Heart left ventricle (tissue), 16 donors: ENCODE data around the gene ADAMTS5. TPM values are rescaled to one million over a fixed set of nuclear protein-coding genes. Genes with fewer than 3 reads are reported as not detected.

Experiments
- ATAC-seq, 4 donors: fragments of 200-7000 bp; cut with Tn5 transposase; one replicate each; pipeline ENCODE4 v1.9.1; 2020 to 2022; ENCODE audit warnings: moderate library complexity in 4 of 4, mild to moderate bottlenecking in 3 of 4, moderate number of reproducible peaks in 1 of 4
- DNase-seq, 5 donors: peaks; one replicate each; pipeline ENCODE4 v3.0.0-alpha.2; 2020
- H3K27ac ChIP-seq, 12 donors: fragments of 200-600 bp; sonication (generic) in 4 of 12; one replicate each; pipeline versions ENCODE4 v1.5.0 to v1.8.0; 2016 to 2022; ENCODE audit warnings: mild to moderate bottlenecking in 2 of 12
- H3K27me3 ChIP-seq, 9 donors: fragments of 200-600 bp; sonication (generic) in 2 of 9; one replicate each; pipeline versions ENCODE4 v1.5.1 to v1.8.0; 2016 to 2022; ENCODE audit warnings: mild to moderate bottlenecking in 3 of 9
- H3K36me3 ChIP-seq, 9 donors: fragments of 200-600 bp; sonication (generic) in 2 of 9; one replicate each; pipeline versions ENCODE4 v1.5.0 to v1.8.0; 2018 to 2022; ENCODE audit warnings: mild to moderate bottlenecking in 2 of 9
- H3K4me1 ChIP-seq, 12 donors: fragments of 200-600 bp; sonication (generic) in 4 of 12; one replicate each; pipeline versions ENCODE4 v1.5.0 to v1.8.0; 2016 to 2022; ENCODE audit warnings: mild to moderate bottlenecking in 3 of 12
- H3K4me3 ChIP-seq, 12 donors: fragments of 200-600 bp; sonication (generic) in 4 of 12; one replicate each; pipeline versions ENCODE4 v1.5.0 to v1.8.0; 2017 to 2022; ENCODE audit warnings: mild to moderate bottlenecking in 9 of 12, moderate library complexity in 4 of 12
- H3K9me3 ChIP-seq, 12 donors: fragments of 200-600 bp; sonication (generic) in 4 of 12; one replicate each; pipeline versions ENCODE4 v1.5.0 to v1.8.0; 2016 to 2022; ENCODE audit warnings: mild to moderate bottlenecking in 1 of 12
- POLR2A ChIP-seq, 2 donors: fragments of 450-650 bp; IDR thresholded peaks; one replicate each; pipeline ENCODE4 v1.6.1; 2017; ENCODE audit warnings: antibody characterized with exemption in 2 of 2, mild to moderate bottlenecking in 2 of 2, moderate library complexity in 2 of 2
- WGBS, 4 donors: extraction: QIAGEN DNeasy Blood & Tissue Kit in 2 of 4; methylation state at CpG; one replicate each; pipeline versions ENCODE4 v1.1.5 to v1.1.7; 2013 to 2018; 5-methylcytosine and 5-hydroxymethylcytosine counted together
- intact Hi-C, 10 donors: fragments of 100-400 bp; cut with DNase I; formaldehyde crosslinking; loops; one replicate each; pipeline versions ENCODE4 v1.11.1 to v1.14.2; 2022
- polyA plus RNA-seq, 2 donors: library from polyadenylated mRNA; stranded (reverse); fragments of 200-250 nt; gene quantifications; one replicate each; pipeline ENCODE4 v1.2.3, GENCODE V29; 2013
- total RNA-seq, 9 donors: library from RNA; depleted of rRNA in 2 of 9; stranded (reverse); fragments of >200 nt in 2 of 9; fragmentation: NEBNext Ultra II Directional in 3 of 9; extraction: Animal tissue kit (Norgen Biotek cat#: 25700) in 3 of 9; gene quantifications; one replicate each; pipeline versions ENCODE4 v1.1.0 to v1.2.4, GENCODE V29; 2016 to 2023
- TF ChIP-seq, protein P1 (sequence below), 12 donors: fragments of 200-600 bp; sonication (generic) in 4 of 12; IDR thresholded peaks; one replicate each; pipeline versions ENCODE4 v1.5.0 to v1.8.0; 2018 to 2022; ENCODE audit warnings: antibody characterized with exemption in 12 of 12, mild to moderate bottlenecking in 5 of 12
- donor health status: ischemic (EF 13 %, LVEDD 7.1; RV severe dilation, severe dysfunction).
- donor health status: healthy with polysubstance abuse.
- donor health status: DM: no; HTN: yes; CAD: no.
- donor health status: DM: no; HTN: no; CAD: no.
- donor health status: ischemic (EF 25% LVEDD 6.9; RV normal size, moderate dysfunction).
- donor health status: ischemic (EF 25% LVEDD 5.7; RV mildly dilated, moderate dysfunction).
- donor health status: healthy.
- donor health status: DM: yes; HTN: yes; CAD: no.
- donor health status: ischemic (EF 35%, LVEDD 5.7; RV mildly dilated, moderate dysfunction).
- donor health status: nonischemic (EF 11% LVEDD 7.7; RV severe dilation, severe dysfunction).
- donor health status: DM: yes; HTN: yes; CAD: no.
- donor health status: PGD.
- donor health status: ischemic (EF 29% LVEDD 5.4; RV normal size, mild dysfunction).
- donor health status: nonischemic (EF 23%, LVEDD 6.1; RV moderate dilation, normal function).

ADAMTS5 gene
- total and polyA plus RNA-seq, 11 donors: 0.98 to 22.7 (median 3.1) TPM

DNA sequence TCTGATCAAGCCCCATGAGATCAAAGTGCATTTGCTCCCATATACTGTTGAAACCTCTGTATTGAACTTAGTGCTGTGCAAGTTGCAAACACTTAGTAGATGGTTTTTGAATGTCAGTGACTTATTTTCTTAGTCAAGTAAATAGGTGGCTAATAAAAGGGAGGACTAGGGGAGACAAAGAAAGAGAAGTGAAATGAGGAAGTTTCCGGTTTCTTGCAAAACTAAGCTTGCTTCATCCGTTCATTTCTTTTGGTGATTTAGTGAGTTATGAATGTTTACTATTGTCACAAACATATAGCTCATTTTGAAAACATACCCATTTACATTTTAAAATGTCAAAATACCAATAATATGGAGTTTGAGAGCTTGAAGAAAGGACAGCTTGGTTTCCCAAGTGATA lies 23.0 kb downstream of the ADAMTS5 start:
- intact Hi-C loops: no loop called here
- TF ChIP-seq POLR2A (IDR thresholded peaks at IDR 0.05): no peak
- TF ChIP-seq, protein P1, sequence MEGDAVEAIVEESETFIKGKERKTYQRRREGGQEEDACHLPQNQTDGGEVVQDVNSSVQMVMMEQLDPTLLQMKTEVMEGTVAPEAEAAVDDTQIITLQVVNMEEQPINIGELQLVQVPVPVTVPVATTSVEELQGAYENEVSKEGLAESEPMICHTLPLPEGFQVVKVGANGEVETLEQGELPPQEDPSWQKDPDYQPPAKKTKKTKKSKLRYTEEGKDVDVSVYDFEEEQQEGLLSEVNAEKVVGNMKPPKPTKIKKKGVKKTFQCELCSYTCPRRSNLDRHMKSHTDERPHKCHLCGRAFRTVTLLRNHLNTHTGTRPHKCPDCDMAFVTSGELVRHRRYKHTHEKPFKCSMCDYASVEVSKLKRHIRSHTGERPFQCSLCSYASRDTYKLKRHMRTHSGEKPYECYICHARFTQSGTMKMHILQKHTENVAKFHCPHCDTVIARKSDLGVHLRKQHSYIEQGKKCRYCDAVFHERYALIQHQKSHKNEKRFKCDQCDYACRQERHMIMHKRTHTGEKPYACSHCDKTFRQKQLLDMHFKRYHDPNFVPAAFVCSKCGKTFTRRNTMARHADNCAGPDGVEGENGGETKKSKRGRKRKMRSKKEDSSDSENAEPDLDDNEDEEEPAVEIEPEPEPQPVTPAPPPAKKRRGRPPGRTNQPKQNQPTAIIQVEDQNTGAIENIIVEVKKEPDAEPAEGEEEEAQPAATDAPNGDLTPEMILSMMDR (IDR thresholded peaks at IDR 0.05): no peak
- Histone ChIP-seq H3K27me3 (no peaks in the 10 kb centered on the region), H3K27ac (no peak overlapping the region), H3K9me3 (no peaks in the 10 kb centered on the region), H3K4me1 (peaks cover 0 to 33% (median 12%) of the 10 kb centered on the region in 12 donors), H3K4me3 (no peak overlapping the region), H3K36me3 (no peaks in the 10 kb centered on the region)
- DNase-seq: no peak
- ATAC-seq: no peak
- 78 to 91% (median 85%) methylated on average over 2 of the region's 2 CpGs for WGBS, 4 donors

DNA sequence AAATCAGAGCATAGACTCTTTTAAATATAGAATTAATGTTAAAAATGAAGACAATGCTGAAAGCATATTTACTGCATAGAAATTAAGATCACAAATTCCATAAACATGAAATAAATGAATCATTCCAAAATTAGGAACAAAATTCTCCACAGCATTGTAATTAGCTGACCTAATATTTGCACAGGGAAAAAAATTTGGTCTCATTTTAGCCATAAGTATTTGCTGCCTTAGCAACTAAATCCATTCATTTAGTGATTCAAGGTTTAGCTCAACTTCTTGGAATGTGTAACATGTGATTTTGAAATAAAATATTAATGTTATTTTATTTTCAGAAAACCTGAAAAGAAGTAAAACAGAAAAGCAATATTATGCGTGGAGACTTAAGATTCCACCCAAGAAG lies 25.5 kb downstream of the ADAMTS5 start:
- WGBS, 4 donors: 79 to 91% (median 89%) methylated on average over 1 of the region's 1 CpG
- no peak for DNase-seq

DNA sequence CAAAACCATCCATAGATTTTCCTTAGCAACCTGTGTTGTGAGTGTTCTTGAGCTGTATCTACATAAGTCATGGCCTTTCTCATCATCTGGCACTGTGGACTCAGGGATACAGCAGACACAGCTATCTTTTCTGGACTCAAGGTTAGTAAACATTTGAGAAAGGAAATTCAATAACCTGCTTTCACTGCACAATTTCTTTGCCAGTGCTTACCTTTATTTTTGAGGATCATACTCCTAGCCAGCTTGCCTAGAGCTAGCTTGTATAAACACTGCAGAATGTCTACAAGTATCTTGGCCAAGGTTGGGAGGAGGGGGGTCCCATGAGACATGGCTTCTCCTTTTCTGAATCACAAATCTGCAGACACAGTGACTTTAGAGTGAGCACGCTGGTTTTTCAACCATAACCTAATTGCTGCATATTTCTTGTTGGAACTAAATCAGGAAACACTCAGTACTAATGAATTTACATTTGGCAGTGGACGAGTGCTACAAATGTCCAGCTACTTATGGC lies 27.2 kb downstream of the ADAMTS5 start:
- TF ChIP-seq, protein P1 (IDR thresholded peaks at IDR 0.05): no peak
- TF ChIP-seq POLR2A (IDR thresholded peaks at IDR 0.05): no peak
- H3K4me1 ChIP-seq: peaks cover 0 to 12% (median 0%) of the 10 kb centered on the region in 12 donors
- WGBS, 4 donors: 63 to 68% (median 65%) methylated on average over 2 of the region's 2 CpGs
- no peak overlapping the region for H3K27ac ChIP-seq
- DNase-seq (peak in 1 of 5 donors; percentile 38), ATAC-seq (peak in 1 of 4 donors; percentile 42)
- intact Hi-C loops: no loop called here
- no peaks in the 10 kb centered on the region for H3K27me3 ChIP-seq
- no peaks in the 10 kb centered on the region for H3K9me3 ChIP-seq
- H3K36me3 ChIP-seq: peaks cover 0 to 2% (median 0%) of the 10 kb centered on the region in 9 donors
- no peak overlapping the region for H3K4me3 ChIP-seq

More for the DNA sequence above, 25.5 kb downstream of the ADAMTS5 start:
- no peak for TF ChIP-seq POLR2A (IDR thresholded peaks at IDR 0.05)
- TF ChIP-seq, protein P1 (IDR thresholded peaks at IDR 0.05): no peak
- H3K36me3 ChIP-seq: no peaks in the 10 kb centered on the region
- peaks cover 0 to 24% (median 10%) of the 10 kb centered on the region in 12 donors for H3K4me1 ChIP-seq
- no peak overlapping the region for H3K27ac ChIP-seq
- no peak for ATAC-seq
- H3K27me3 ChIP-seq: no peaks in the 10 kb centered on the region
- no peak overlapping the region for H3K4me3 ChIP-seq
- H3K9me3 ChIP-seq: no peaks in the 10 kb centered on the region
- intact Hi-C loops: no loop called here

DNA sequence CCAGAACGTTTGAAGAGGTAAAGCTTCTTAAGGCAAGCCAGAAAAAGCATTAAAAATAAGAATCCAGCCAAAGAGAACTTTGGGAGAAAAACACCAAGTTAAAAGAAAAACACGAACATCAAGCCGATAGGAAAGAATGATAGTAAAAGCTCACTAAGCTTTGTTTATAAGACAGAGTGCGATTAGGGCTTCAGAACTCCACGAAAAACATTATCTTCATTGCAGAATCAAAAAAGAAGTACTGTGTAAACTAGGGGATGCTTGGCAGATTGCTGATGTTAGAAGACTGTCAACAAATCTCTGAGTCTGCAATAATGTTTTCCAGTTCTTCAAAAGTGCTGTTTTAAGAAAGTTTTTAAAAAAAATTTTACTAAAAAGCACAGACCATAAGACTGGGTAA lies 30.2 kb downstream of the ADAMTS5 start:
- ATAC-seq: no peak
- DNase-seq: no peak
- peaks cover 0 to 6% (median 0%) of the 10 kb centered on the region in 12 donors for H3K4me1 ChIP-seq
- intact Hi-C loops: no loop called here
- no peaks in the 10 kb centered on the region for H3K9me3 ChIP-seq
- H3K4me3 ChIP-seq: no peak overlapping the region
- TF ChIP-seq, protein P1 (IDR thresholded peaks at IDR 0.05): no peak
- no peak for TF ChIP-seq POLR2A (IDR thresholded peaks at IDR 0.05)
- no peak overlapping the region for H3K27ac ChIP-seq
- WGBS, 4 donors: 61 to 75% (median 68%) methylated on average over 5 of the region's 5 CpGs
- peaks cover 0 to 27% (median 0%) of the 10 kb centered on the region in 9 donors for H3K36me3 ChIP-seq
- H3K27me3 ChIP-seq: no peaks in the 10 kb centered on the region
